ENCODE measurements around the gene IMMP2L.
"Not testable (repeated sequence)": the region's sequence is repeated elsewhere in the genome, so short reads cannot be mapped to it uniquely, and the experiment has no call there.

The IMMP2L gene

DNA sequence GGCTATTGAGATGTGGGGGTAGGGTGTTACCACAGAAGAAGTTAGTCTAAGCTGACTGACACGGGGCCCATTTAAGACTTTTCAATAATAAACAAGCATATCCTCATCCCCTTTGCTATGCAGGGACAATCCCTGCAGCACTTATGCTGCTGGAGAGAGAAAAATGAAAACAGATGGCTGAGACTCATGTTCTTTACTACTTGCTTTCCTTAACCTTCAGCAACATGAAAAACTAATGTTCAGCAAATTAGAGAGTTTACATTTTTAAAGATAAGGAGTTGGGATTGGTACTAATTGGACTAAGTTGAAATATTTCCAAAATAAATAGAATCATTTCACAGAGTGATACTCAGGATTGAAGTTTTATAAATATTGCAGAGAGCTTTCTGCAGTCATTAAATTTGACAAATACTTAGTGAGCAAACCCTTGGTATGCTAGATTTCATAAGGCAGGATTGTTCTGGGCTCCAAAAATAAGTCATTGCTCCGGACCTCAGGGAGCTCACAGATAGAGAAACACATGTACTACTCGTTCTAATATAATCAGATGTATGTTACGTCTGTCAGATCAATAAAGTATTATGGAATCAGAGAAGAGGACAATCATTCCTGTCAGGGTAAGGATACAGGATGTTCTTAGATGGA is 618.5 kb downstream of the IMMP2L start:
- TF ChIP-seq, protein P1, sequence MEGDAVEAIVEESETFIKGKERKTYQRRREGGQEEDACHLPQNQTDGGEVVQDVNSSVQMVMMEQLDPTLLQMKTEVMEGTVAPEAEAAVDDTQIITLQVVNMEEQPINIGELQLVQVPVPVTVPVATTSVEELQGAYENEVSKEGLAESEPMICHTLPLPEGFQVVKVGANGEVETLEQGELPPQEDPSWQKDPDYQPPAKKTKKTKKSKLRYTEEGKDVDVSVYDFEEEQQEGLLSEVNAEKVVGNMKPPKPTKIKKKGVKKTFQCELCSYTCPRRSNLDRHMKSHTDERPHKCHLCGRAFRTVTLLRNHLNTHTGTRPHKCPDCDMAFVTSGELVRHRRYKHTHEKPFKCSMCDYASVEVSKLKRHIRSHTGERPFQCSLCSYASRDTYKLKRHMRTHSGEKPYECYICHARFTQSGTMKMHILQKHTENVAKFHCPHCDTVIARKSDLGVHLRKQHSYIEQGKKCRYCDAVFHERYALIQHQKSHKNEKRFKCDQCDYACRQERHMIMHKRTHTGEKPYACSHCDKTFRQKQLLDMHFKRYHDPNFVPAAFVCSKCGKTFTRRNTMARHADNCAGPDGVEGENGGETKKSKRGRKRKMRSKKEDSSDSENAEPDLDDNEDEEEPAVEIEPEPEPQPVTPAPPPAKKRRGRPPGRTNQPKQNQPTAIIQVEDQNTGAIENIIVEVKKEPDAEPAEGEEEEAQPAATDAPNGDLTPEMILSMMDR (IDR thresholded peaks at IDR 0.05; ENCODE audit: insufficient read depth, low read depth, low read length, missing control alignments), result no peak
- H3K4me3 ChIP-seq (ENCODE audit: low read depth, low read length), result no peak overlapping the region
- no peak for DNase-seq (ENCODE audit: low read depth)

DNA sequence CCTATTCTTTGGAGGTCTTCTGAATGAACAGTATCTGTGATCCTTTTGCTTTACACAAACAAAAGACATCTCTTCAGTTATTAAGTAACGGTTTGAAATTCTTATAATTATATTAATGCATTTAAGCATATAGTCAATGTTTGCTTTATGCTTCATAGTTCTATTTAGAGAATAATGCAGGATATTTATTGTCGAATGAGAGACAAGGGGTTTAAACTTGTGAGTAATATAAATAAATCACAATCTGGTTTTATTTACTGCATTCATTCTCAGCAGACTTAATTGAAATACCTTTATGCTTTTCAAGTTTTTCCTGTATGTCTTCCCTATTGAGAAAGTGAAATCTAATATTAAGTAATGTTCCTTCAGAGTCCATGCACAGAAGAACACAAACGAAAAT is 620.9 kb downstream of the IMMP2L start:
- H3K4me3 ChIP-seq (ENCODE audit: low read depth, low read length), result no peak overlapping the region
- DNase-seq (ENCODE audit: low read depth), result no peak
- TF ChIP-seq, protein P1 (IDR thresholded peaks at IDR 0.05; ENCODE audit: insufficient read depth, low read depth, low read length, missing control alignments), result no peak

DNA sequence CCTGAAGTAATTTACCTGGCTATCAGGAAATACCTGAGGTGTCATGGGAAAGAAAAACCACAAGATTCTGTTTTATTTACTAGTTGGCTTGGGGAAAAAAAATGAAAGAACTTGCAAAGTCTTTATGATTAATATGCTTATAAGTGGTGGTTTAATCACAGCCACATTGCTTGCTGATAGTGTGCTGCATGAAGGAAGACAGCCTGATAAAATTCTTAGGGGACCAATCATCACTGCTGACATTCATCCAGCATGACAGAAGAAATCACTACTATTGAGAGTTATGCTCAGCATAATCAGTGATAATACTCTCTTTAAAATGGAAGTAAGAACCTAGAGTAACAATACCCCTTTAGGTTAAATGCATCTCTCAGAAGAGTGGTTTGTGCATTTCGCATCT is 621.5 kb downstream of the IMMP2L start:
- no peak overlapping the region for H3K4me3 ChIP-seq (ENCODE audit: low read depth, low read length)
- DNase-seq (ENCODE audit: low read depth), result no peak
- TF ChIP-seq, protein P1 (IDR thresholded peaks at IDR 0.05; ENCODE audit: insufficient read depth, low read depth, low read length, missing control alignments), result no peak

DNA sequence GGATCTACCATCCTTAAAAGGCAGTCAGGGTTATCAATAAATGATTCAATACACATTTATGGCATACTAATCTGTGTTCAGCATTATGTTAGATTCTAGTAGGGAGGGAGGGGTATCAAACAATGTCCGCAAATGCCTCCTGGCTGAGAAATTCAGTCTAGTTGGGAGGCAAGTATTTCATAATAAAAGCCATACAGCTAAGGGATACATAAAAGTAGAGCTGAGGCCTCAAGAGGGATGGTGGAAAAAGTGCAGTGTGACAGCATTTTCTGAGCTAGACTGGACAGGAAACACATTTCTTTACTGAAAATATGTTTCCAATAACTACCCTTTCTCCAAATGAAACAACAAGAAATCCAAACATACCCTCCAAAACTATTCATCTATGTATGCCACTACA is 624.1 kb downstream of the IMMP2L start:
- DNase-seq (ENCODE audit: low read depth), result no peak
- TF ChIP-seq, protein P1 (IDR thresholded peaks at IDR 0.05; ENCODE audit: insufficient read depth, low read depth, low read length, missing control alignments), result no peak

DNA sequence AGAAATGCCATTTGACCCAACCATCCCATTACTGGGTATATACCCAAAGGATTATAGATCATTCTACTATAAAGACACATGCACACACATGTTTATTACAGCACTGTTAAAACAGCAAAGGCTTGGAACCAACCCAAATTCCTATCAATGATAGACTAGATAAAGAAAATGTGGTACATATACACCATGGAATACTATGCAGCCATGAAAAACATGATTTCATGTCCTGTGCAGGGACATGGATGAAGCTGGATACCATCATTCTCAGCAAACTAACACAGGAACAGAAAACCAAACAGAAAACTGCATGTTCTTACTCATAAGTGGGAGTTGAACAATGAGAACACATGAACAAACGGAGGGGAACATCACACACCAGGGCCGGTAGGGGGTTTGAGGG is 625.6 kb downstream of the IMMP2L start:
- H3K4me3 ChIP-seq (ENCODE audit: low read depth, low read length), result not testable (repeated sequence)

More for the DNA sequence above, 624.1 kb downstream of the IMMP2L start:
- no peak overlapping the region for H3K4me3 ChIP-seq (ENCODE audit: low read depth, low read length)

DNA sequence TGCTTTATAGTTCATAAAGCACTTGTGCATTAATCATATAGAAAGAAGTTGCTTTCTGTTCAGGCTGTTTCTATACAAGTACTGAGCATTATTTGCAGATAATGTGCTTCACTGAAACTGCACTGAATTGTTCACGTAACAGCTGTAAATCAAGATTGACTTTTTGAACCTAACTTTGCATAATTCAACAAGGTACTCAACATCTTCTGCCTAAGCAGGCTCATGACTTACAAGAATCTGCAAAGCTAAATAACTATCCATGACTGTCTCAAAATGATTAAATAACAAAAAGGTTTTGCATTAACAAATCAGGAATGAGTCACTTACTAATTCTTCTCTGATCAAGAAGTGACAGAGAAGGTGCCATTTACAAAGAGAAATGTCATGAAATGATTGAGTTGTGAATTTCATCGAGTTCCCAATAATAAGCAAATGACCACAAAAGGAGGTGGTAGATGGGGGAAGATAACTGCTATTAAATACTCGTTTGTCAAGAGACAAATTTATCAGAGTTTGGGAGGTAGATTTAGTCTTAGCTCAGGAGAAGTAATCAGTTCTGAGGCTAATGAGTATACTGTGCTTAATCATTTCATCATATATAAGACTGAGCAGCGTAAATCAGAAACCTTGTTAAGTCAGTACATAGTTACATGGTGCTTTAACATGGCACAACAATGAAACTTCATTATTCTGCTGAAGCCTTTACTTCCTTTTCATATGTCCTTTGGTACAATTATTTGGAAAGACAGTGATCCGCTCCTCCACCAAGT is 632.6 kb downstream of the IMMP2L start:
- H3K4me3 ChIP-seq (ENCODE audit: low read depth, low read length), result no peak overlapping the region
- TF ChIP-seq, protein P1 (IDR thresholded peaks at IDR 0.05; ENCODE audit: insufficient read depth, low read depth, low read length, missing control alignments), result no peak
- no peak for DNase-seq (ENCODE audit: low read depth)

More for the DNA sequence above, 625.6 kb downstream of the IMMP2L start:
- DNase-seq (ENCODE audit: low read depth), result not testable (repeated sequence)

DNA sequence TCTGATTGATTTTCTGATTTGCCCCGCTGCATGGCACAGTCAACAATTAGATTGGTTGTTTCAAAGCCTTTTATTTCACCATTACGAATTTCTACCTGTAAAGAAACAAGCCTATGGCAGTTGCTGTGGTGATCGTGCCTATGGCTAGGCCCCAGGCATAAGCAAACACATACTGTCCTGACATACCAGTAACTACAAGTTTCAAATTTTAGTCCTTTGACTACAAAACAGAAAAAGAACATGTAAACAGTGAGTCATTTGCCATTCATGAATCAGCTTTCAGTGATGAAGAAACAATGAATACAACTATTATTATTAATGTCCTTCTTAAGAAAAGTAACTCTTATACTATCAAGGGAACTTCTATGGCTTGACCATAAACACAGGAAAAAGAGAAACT is 639.4 kb downstream of the IMMP2L start:
- DNase-seq (ENCODE audit: low read depth), result no peak
- TF ChIP-seq, protein P1 (IDR thresholded peaks at IDR 0.05; ENCODE audit: insufficient read depth, low read depth, low read length, missing control alignments), result no peak
- H3K4me3 ChIP-seq (ENCODE audit: low read depth, low read length), result no peak overlapping the region
